HG02678 (cell line): ENCODE data around the gene WDR33.

Source experiments
- ATAC-seq: cut with Tn5 transposase; IDR thresholded peaks from one replicate; pipeline ENCODE4 v1.9.1; 2021; ENCODE audit warnings: mild to moderate bottlenecking, moderate library complexity; ENCODE audit not compliant: unreplicated experiment

Gene WDR33

DNA sequence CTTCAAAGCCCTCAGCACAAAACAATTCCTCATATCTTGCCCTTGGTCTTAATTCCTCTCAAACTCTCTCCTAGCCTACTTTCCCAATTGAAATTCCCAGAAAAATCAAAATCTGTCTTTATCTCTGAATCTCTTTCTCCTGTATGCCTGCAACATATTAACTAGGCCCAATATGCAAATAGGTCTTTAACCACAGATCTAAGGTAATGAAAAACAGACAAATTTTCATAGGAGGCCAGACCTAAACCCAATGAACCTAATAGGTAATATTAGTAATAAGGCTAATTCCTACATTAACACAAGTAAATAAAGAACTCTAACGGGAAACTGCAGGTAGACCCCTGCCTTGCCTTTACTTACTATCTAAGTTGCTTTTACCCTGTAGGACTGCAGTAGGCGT lies 41.4 kb downstream of the WDR33 start:
- no peak for ATAC-seq

DNA sequence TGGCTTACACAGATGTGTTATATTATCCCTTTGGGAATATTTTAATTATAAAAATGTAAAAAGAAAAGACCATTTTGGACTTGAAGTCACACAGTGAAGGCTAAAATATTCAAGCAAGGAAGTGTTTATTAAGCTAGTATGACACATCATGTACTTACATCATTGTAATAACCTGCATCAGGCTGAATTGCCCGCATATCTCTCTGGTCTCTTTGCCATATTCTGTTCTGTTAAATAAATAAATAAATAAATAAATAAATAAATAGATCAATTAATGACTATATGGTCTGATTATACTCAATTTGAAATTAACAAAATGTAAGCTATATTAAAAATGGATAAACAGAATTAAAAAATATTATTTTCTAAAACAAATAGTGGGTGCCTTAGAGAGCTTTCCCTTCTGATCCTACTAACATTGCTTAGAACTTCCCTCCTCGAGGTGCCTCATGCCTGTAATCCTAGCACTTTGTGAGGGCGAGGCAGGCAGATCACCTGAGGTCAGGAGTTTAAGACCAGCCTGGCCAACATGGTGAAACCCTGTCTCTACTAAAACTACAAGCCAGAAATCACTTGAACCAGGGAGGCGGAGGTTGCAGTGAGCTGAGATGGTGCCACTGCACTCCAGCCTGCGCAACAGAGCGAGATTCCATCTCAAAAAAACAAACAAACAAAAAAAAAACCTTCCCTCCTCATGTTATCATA lies 42.0 kb downstream of the WDR33 start:
- no peak for ATAC-seq

DNA sequence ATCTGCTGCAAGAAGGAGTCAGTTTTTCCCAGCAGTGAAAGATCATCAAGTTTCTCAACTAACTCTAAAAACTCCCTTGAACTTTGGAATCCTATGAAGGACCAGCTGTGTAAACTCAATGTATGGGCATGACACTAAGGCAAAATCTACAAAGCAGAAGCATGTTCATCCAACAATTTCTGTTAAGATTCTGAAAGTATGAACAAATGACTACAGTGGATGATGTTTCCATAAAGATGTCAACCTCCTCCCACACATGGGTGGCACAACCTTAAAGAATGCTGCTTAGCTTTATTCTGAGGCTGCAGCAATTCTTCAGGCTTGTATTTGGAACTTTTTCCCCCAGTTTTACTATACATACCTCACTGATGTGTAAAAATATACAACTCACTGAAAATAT lies 47.2 kb downstream of the WDR33 start:
- no peak for ATAC-seq

DNA sequence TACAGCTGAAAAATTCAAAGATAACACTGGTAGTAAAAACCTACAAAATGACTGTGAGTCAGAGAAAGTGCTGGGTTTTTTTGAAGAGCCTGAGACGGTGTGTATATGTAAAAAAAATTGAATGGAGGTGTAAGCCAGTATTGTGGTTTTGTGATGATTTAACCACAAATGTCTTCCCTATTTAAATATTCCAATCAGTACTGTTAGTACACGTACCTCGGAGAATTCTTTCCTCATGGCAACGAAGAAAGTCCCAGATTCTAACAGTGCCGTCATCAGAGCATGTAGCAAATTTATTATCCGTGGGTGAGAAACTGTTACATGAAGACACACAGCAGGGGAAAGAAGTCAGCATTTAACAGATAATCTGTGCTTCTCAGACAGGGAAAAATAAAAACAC lies 48.1 kb downstream of the WDR33 start:
- no peak for ATAC-seq

DNA sequence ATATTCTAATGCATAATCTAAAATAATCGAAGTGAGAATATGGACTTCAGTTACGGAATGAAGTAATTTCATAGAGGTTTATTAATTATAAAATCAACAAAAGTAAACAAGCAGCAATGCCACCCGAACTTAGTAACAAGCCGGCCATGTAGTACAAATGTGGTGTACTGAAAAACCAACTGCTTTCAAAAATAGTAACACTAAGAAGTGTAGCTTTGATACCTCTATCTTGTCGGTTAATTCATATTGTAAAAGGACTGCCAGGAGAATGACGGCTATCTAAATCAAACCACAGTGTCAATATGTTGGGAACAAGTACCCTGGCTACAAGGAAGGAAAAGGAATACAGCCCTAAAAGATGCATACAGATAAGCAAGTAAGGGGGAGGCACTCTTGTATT lies 48.5 kb downstream of the WDR33 start:
- ATAC-seq = no peak

DNA sequence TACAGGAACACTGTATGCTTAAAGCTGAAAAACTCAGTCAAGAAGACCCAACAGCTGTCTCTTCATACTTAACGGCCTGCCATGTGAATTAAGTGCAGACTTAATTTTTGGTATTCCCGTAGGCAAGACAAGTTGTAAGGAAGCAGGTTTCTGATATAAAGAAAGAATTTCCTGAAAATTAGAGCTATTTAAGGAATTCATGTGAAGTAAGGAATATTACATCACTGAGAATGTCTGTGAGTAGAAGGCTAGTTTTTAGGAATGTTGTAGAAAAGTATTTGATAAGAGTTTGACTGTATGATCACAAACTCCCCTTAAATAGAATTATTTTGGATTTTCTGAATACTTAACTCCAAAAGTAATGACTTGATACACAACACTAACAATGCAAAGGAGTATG lies 51.0 kb downstream of the WDR33 start:
- no peak for ATAC-seq

DNA sequence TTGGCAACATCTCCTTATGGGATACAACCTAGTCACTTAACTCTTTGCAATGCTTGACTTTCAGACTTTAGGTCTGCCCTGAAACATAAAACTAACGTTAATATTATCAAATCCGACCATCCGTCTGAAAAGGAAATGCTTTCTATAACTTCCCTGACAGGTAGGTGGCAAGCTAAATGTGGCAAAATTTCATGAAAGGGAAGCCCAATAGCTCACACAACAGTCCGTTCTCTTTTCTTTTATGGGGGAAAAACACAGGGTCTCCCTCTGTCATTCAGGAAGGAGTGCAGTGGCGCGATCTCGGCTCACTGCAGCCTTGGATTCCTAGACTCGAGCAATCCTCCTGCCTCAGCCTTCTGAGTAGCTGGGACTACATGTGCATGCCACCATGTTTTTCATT lies 56.8 kb downstream of the WDR33 start:
- no peak for ATAC-seq

DNA sequence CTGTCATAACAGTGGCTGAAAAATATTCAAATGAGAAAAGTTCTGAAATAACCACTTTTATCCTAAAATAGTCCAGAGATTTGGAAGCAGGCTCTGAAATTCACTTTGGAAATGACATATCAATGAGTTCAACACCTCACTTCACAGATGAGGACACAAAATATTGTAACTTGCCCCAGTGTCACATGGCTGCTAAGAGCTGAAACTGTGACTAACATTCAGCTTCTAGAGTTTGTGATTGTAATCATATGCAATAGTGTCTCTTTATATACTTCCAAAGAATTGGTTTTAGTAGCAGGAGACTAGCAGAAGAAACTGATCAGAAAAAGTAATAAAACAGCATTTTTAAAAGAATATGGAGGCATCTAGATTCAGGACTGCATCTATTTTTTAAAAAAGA lies 57.6 kb downstream of the WDR33 start:
- no peak for ATAC-seq

DNA sequence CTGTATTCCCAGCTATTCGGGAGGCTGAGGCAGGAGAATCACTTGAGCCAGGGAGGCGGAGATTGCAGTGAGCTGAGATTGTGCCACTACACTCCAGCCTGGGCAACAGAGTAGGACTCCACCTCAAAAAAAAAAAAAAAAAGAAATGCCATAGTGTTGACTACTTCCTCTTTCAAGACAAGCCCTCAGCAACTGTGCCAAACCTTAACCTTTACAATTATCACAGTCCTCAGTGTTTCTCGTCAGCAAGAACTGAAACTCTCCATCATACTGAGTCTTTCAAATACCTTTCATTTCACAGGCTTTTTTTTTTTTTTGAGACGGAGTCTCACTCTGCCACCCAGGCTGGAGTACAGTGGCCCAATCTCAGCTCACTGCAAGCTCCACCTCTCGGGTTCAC lies 61.4 kb downstream of the WDR33 start:
- peak; percentile 99 for ATAC-seq

DNA sequence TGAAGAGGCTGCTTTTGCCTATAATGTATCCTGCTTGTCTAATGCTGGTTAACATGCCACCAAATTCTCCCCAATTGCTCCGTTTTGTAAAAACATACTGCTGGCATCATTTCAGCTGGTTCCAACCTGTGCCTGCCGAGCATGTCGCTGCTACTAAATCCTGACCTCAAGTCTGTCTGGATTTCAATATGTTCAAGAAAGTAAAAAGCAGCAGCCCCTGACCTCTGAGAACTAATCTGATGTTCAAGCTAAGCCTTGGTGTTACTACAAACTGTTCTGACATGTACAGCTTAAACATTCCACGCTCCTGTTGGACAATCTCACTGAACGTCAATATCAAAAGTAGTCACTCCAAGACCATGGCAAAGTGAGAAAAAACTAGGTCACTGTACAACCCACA lies 63.4 kb downstream of the WDR33 start:
- no peak for ATAC-seq

DNA sequence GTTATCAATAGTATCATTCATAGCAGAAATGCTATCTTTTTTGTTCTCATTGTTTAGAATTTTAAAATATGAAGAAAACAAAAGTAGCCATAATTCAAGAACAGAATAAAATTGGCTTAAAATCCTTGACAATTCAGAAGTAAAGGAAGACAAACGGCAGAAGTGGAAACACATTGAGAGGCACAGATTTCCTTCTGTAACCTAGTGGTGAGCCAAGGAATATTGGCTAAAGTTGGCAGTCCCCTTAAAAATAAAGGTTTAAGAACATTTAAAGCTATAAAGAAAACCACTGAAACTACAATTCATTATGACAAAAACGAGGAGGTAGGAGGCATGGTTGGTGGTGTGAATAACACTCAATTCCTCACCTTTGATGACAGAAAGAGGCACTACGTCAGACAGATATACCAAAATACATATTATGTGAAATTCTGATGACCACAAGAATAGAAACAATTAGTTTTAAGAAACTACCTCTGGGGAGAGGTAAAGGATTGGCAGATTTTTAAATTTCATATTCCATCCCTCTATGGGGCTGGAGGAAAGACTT lies 67.4 kb downstream of the WDR33 start:
- no peak for ATAC-seq

DNA sequence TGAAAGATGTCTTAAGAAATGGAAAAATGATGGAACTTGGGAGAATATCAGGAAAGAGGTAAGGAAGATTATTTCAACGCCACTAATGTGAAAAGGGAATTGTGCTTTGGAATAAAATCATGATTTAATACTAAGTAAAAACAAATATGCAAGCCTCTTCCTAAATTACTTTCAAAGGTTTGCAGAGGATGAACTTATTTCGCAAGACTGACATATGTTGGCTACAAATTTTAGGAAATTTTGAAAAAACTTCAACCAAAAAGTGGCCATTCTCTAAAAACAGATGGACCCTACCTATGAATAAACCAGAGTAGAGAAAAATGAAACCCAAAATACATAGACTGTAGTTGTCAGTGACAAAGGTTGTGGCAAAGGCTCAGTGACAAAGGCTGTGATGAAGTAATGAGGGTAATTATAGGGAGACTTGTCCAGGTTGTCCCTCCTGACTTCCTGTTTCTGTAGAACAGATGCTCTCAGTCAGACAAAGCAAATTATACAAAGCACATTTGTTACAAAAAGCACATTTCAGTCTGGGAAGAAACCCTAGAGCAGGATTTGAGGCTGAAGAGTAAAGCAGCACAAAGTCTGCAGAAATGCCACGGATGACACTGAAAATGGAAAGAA lies 70.2 kb downstream of the WDR33 start:
- ATAC-seq = no peak

DNA sequence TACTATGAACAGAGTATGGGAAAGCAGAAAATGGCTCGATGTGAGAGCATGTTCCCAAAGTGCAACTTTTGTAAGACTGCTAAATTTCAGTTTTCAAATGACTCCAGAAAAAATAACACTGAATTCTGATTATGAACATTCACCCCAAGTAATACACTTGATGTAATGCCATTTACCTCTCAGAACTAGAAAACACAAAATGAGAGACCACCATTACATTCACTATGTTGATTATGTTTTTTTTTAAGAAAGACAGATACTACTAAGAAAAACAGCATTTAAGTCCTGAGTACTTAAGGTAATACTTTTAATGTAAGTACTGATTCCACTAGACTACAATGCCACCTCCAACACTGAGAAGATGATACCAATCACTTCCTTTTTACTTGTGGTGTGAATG lies 71.2 kb downstream of the WDR33 start:
- ATAC-seq = no peak

DNA sequence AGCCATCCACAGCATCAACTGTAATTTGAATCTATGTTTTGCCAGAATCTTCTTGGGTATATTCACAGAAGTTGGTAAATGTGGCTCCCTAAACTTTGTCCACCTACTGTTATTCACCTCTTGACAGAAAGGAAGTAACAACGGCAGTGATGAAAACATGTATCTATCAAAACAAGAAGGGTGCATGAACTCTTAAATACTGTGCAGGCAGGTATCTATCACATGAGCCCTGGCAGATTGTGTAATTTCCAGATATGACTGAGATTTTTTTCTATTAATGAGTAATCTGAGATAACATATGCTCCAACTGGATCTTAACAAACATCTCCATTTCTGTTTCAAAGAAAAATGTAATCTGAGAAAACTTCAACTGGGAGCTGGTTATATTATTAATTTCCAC lies 73.1 kb downstream of the WDR33 start:
- ATAC-seq = no peak

DNA sequence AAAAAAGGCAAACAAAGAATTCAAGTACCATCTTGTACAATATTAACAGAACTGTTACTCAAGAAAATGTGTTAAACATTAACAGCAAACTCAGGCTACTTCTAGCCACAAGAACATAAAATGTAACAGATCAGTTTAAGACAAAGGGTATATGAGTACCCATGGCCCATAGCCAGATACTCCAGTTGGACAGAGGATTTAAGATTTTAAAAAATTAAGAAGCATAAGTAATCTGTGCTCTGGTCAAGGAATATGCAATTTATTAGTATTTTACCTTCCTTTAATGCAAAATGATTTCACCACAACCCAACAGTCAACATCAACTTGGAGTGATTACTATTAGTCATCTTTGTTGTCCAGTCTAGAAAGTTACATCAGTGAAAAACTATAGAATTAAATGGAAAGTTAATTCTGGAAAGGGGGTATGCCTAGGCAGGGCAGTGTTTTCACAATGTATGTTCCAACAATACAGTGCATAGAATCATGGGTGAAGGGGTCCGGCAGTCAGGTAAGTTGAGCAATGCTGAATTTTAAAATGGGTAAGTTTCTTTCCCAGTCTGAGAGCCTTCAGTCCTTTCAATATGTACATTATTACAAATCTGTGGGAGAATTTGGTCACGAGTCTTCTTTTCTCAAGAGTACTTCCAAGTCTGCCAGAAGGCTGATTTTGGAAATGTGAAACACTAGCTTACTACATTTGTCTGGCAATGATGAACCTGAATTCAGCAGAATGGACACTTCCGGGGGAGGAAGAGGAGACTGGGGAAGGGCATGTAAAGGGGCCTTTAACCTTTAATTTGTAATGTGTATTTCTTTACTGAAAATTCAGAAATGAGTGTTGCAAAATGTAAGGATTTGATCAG lies 75.2 kb downstream of the WDR33 start:
- peak; percentile 78 for ATAC-seq

DNA sequence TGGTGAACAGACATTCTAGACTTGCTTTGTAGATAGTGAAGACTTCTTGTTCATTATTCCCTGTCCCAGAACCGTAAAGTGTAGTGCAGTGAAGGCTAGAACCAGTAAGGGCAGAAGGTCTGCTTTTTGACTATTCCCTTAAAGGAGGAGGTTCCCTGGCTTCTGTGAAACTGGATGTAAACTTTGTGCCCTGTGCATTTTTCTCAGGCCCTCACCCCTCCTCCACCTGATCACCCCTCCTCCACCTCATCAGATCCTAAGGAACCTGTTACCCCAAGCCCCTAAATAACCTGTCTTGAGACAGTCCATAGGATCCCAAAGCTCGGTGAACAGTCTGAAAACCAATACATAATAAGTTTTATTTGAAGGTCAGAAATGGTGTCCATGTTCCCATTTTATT lies 75.9 kb downstream of the WDR33 start:
- no peak for ATAC-seq

DNA sequence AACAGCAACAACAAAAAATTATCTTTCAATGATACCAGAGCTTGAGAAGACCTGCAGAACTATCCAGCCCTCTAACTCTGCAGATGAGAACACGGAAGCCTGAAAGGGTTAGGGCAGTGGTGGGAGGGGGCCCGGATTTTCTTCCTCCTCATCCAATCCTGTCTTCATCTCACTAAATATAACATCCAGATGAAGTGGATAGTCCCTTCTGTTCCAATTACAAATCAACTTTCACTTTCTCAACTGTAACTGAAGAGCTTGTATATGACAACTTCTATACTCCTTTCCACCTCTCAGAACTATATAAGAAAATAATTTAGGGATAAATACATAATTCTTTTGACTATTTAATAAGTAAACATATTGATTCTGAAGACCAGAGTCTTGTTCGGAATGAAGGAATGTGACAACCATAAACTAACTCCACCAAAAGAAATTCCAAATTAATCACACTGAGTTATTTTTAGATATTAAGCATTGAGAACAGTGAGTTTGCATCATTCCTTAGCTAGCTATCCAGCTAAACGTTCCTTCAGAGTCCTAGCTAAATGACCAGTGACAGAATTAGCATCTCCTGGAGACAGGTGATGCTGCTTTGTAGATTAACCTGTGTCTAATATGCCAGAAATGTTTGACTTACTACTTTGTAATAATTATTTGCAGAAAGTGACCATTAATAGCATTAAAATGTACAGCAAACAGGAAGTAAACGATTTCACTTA lies 77.0 kb downstream of the WDR33 start:
- ATAC-seq = no peak

DNA sequence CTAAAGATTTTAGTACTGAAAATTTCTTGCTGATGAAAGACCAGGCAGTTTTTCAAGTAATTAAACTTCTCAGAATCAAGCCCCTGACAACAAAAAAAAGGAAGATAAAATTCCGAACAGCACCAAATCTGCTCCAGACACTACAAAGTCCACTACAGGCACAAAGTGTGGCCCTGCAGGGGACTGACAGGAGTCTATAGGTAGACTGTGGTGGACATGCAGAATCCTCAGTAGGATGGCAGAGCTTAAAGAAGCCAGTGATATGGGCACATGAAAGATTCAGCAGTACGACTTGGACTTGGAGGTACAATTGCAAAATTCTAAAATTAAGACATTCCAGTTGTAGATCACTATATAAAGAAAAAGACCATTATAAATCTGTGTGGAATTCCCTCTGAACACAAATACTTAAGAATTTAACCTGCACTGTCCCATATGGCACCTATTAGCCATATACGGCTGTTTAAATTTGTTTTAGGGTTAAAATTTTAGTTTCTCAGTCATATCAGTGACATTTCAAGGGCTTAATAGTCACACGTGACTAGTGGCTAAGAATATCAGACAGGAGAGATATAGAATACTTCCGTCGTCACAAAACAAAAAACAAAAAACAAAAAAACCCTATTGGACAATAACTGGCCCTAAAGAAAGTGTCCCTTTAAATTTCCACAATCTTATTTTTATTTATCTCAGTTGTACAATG lies 77.7 kb downstream of the WDR33 start:
- ATAC-seq = no peak

DNA sequence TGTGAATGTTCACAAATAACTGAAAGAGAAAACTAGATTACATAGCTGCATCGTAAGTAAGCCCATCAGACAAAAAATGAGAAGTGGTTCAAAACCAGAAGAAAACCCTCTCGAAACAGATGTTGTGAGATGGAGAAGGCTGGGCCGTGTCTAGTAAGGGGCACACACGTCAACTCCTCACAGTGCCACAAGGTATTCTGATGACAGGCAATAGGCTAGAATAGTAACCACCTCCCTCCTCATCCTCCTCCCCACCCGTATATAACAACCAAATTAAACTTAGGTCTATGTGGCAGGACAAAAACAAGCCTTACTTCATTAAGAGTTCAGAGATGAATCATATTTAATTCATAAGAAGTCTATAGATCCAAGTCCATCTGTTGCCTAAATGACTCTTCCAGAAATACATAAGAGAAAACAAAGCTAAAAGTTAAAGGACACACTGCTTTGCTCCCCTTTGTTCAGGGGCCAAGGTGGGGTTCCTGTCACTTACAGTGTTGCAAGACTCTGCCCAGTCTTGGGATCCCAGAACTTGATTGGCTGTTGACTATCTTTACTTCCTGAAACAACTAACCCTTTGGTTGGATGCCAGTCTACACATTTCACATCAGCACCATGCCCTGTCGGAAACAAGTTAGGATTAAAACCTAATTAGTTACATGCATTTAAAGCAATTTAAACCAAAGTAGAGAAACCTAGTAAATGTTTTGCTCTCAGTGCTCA lies 84.7 kb downstream of the WDR33 start:
- ATAC-seq = no peak

DNA sequence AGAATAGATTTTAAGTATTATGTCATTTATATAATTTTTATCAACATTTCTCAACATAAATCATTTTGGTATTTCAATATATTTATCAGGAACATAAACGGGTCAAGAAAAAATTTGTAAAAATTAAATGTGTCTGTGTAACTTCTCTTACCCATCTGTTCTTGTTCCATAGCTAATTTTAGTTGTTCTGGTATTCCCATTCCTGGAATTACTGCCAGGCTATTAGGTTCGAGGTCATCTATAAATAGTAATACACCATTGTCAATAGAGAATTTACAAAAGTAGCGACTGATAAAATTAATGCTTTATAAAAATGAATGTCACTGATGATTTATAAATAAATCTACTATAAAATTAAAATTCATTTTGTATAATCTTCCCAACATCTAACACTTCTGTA lies 88.2 kb downstream of the WDR33 start:
- no peak for ATAC-seq
